Activated CD8-positive, alpha-beta T cell treated with anti-CD3 and anti-CD28 coated beads for 36 hours (primary cell): Measurements from ENCODE around the gene ATF1. TPM values are rescaled to one million over a fixed set of nuclear protein-coding genes. Genes with fewer than 3 reads are reported as not detected.

Source experiments
- ATAC-seq: fragments of 200-7000 bp; cut with Tn5 transposase; one replicate; pipeline ENCODE4 v1.10.0; 2021; ENCODE audit warnings: mild to moderate bottlenecking, moderate library complexity
- CTCF ChIA-PET: fragments of 350-600 bp; sonication (Branson Sonifier 250); formaldehyde crosslinking; loops from one replicate; lab custom pipeline; 2021; ENCODE audit warnings: antibody characterized with exemption; lab: Charles Lee
- POLR2A ChIA-PET: fragments of 350-600 bp; sonication (Branson Sonifier 250); formaldehyde crosslinking; loops from one replicate; lab custom pipeline; 2021; ENCODE audit warnings: antibody characterized with exemption; lab: Charles Lee
- DNase-seq: peaks from one replicate; pipeline ENCODE4 v3.0.0-alpha.2; 2020
- H3K27ac Mint-ChIP-seq: one replicate; pipeline ENCODE4 v1.8.0; 2021; ENCODE audit warnings: mild to moderate bottlenecking, mixed read lengths
- H3K27me3 Mint-ChIP-seq: one replicate; pipeline ENCODE4 v1.8.0; 2021; ENCODE audit warnings: mixed read lengths
- H3K36me3 Mint-ChIP-seq: one replicate; pipeline ENCODE4 v1.8.0; 2021; ENCODE audit warnings: low read depth, mixed read lengths
- H3K4me1 Mint-ChIP-seq: one replicate; pipeline ENCODE4 v1.8.0; 2021; ENCODE audit warnings: low read depth, mixed read lengths
- H3K4me3 Mint-ChIP-seq: one replicate; pipeline ENCODE4 v1.8.0; 2021; ENCODE audit warnings: mild to moderate bottlenecking, moderate library complexity, mixed read lengths
- H3K9me3 Mint-ChIP-seq: one replicate; pipeline ENCODE4 v1.8.0; 2021; ENCODE audit warnings: mixed read lengths
- CTCF ChIP-seq: fragments of 200-600 bp; IDR thresholded peaks from one replicate; pipeline ENCODE4 v1.8.0; 2022; ENCODE audit warnings: antibody characterized with exemption, mild to moderate bottlenecking
- intact Hi-C: fragments of 100-400 bp; cut with micrococcal nuclease; formaldehyde crosslinking; loops from one replicate; pipeline ENCODE4 v1.10.0; 2022
- total RNA-seq, 2 experiments: library from RNA; stranded (reverse); gene quantifications; one replicate each; pipeline ENCODE4 v1.2.3, GENCODE V29; 2021

The ATF1 gene
- total RNA-seq, 2 experiments from 2014 or later, result 46.6 to 49.8 TPM

GRCh38 chr12:50772470-50772869 is 8.6 kb downstream of the ATF1 start:
- TF ChIP-seq CTCF, result no peak
- intact Hi-C loops, result no loop called here
- ChIA-PET POLR2A (interaction anchor here (2.8 kb wide), 1 partner anchor 8 kb away, joined by 13 read pairs; the partner anchor contains the start of gene ATF1), CTCF (no interaction called here)
- H3K9me3 Mint-ChIP-seq, result peaks cover 4% of the 10 kb centered on the region
- H3K4me1 Mint-ChIP-seq, result peaks cover 27% of the 10 kb centered on the region
- peaks cover 30% of the 10 kb centered on the region for H3K36me3 Mint-ChIP-seq
- no peak for DNase-seq
- no peaks in the 10 kb centered on the region for H3K27me3 Mint-ChIP-seq
- no peak overlapping the region for H3K27ac Mint-ChIP-seq
- H3K4me3 Mint-ChIP-seq, result no peak overlapping the region
- ATAC-seq, result no peak

- Mint-ChIP-seq H3K27me3 (no peaks in the 10 kb centered on the region), H3K27ac (no peak overlapping the region), H3K4me1 (peaks cover 27% of the 10 kb centered on the region), H3K36me3 (peaks cover 30% of the 10 kb centered on the region), H3K4me3 (no peak overlapping the region), H3K9me3 (peaks cover 4% of the 10 kb centered on the region)
- CTCF ChIA-PET, result interaction anchor here (1.9 kb wide), 1 partner anchor 8 kb away, joined by 15 read pairs; the partner anchor contains the start of gene ATF1
- no peak for TF ChIP-seq CTCF
- ATAC-seq, result no peak
- DNase-seq, result no peak
- intact Hi-C loops, result no loop called here
- POLR2A ChIA-PET, result interaction anchor here (2.8 kb wide), 1 partner anchor 9 kb away, joined by 13 read pairs; the partner anchor contains the start of gene ATF1
Observed at GRCh38 chr12:50772877-50773276, 9.0 kb downstream of the ATF1 start.

GRCh38 chr12:50775251-50775650 is 11.3 kb downstream of the ATF1 start:
- H3K4me3 Mint-ChIP-seq, result no peak overlapping the region
- peaks cover 24% of the 10 kb centered on the region for H3K36me3 Mint-ChIP-seq
- CTCF ChIA-PET, result no interaction called here
- intact Hi-C loops, result no loop called here
- no peak for ATAC-seq
- no peaks in the 10 kb centered on the region for H3K27me3 Mint-ChIP-seq
- no peak overlapping the region for H3K27ac Mint-ChIP-seq
- peaks cover 23% of the 10 kb centered on the region for H3K4me1 Mint-ChIP-seq
- POLR2A ChIA-PET, result interaction anchor here (2.8 kb wide), 1 partner anchor 11 kb away, joined by 13 read pairs; the partner anchor contains the start of gene ATF1
- H3K9me3 Mint-ChIP-seq, result peaks cover 4% of the 10 kb centered on the region
- no peak for TF ChIP-seq CTCF
- DNase-seq, result no peak

GRCh38 chr12:50776749-50777728 is 13.1 kb downstream of the ATF1 start:
- H3K4me3 Mint-ChIP-seq, result no peak overlapping the region
- ChIA-PET CTCF (interaction anchor here (0.8 to 2.1 kb wide), 4 partner anchors 12 to 270 kb away, joined by 3 to 8 read pairs (median 3); no protein-coding TSS in a partner anchor), POLR2A (interaction anchor here (0.6 to 1.6 kb wide), 2 partner anchors 11 to 530 kb away, joined by 3 read pairs; no protein-coding TSS in a partner anchor)
- DNase-seq (no peak), ATAC-seq (no peak)
- H3K36me3 Mint-ChIP-seq, result peaks cover 17% of the 10 kb centered on the region
- H3K27me3 Mint-ChIP-seq, result no peaks in the 10 kb centered on the region
- intact Hi-C loops, result no loop called here
- TF ChIP-seq CTCF, result no peak
- H3K27ac Mint-ChIP-seq, result no peak overlapping the region
- peaks cover 4% of the 10 kb centered on the region for H3K9me3 Mint-ChIP-seq
- H3K4me1 Mint-ChIP-seq, result peaks cover 21% of the 10 kb centered on the region
